ENCODE data around the gene JAK1.

The JAK1 gene

DNA sequence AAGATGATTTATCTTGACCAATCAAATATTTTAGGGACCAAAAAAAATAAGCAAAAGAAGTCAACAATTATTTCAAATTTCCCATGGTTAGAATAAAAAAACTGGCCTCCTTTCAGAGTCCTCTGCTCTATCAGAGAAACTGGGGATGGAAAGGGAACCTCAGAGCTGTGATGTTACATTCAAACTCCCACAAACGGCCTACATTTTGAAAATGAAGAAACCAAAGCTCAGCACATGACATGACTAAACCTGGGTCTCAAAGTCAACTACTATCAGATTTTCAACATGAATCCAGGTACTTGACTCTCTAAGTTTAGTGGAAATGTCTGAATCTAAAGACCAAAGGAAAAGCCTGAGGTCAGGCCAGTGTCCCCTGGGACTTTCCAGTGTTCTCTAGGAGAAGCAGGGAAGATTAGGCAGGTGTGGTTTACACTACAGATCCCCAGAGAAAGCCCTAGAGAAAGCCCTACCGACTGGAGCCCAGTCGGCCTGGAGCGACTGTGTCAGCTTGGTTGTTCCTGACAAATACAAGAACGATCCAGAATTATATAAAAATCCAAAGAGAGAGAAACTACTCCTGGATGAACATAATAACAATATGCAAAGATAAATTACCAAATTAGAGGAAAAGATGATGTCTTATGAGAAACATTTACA lies 24.8 kb downstream of the JAK1 start (continued):
- no peak for TF ChIP-seq PRDM10 (tag by site-specific recombination; IDR thresholded peaks at IDR 0.05)
- TF ChIP-seq ZNF449 (tag by site-specific recombination; IDR thresholded peaks at IDR 0.05): peak; percentile 96
- TF ChIP-seq YY2 (tag by site-specific recombination; IDR thresholded peaks at IDR 0.05): no peak
- no peak for TF ChIP-seq ZNF274 (IDR thresholded peaks at IDR 0.05; ENCODE audit: low read length)
- TF ChIP-seq ZNF274 (tag by site-specific recombination; IDR thresholded peaks at IDR 0.05; ENCODE audit: borderline replicate concordance): no peak
- TF ChIP-seq HOXC10 (CRISPR knock-in tag; IDR thresholded peaks at IDR 0.05): no peak
- TF ChIP-seq MZF1 (tag by site-specific recombination; IDR thresholded peaks at IDR 0.05; ENCODE audit: borderline replicate concordance): peak; percentile 84
- 0 out of 2 replicates have a peak, but pooled peaks have one; percentile 16 for TF ChIP-seq ZNF561 (tag by site-specific recombination; IDR thresholded peaks at IDR 0.05; ENCODE audit: borderline replicate concordance)
- no peak for TF ChIP-seq YY1 (tag by site-specific recombination; IDR thresholded peaks at IDR 0.05)
- peak; percentile 63; the same call in 1 of the 2 replicates for TF ChIP-seq ZNF394 (tag by site-specific recombination; IDR thresholded peaks at IDR 0.05; ENCODE audit: borderline replicate concordance)
- no peak for TF ChIP-seq MYNN (tag by site-specific recombination; IDR thresholded peaks at IDR 0.05; ENCODE audit: borderline replicate concordance)
- TF ChIP-seq ZNF239 (tag by site-specific recombination; IDR thresholded peaks at IDR 0.05): no peak
- no peak for TF ChIP-seq ZNF416 (tag by site-specific recombination; IDR thresholded peaks at IDR 0.05)

DNA sequence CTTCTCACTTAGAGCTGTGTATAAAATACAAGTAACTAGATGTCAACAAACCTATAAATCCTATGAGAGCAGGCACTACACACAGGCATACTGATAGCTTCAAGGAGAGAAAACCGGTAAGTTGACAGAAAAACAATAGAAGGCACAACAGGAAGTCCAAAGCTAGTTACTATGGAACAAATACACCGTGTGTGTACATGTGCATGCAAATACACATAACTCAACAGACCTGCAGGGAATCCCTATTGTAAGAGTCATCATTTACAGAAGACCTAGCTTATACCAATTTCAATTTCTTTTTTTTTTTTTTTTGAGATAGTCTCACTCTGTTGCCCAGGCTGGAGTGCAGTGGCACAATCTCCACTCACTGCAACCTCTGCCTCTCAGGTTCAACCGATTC lies 26.3 kb downstream of the JAK1 start:
- ChIA-PET POLR2A (no interaction called here), CTCF (no interaction called here)
- H3K9me3 ChIP-seq (ENCODE audit: control insufficient read depth, insufficient read depth, low read depth, low read length): no peaks in the 10 kb centered on the region
- no peaks in the 10 kb centered on the region for H3K36me3 ChIP-seq (ENCODE audit: control insufficient read depth in 2 of 2, insufficient read depth in 1 of 2, low read length in 2 of 2)
- H3K27ac ChIP-seq (ENCODE audit: extremely low read depth, low read depth, low read length): no peak overlapping the region
- no peak overlapping the region for H3K4me3 ChIP-seq (ENCODE audit: low read depth, low read length)
- H3K4me1 ChIP-seq (ENCODE audit: control insufficient read depth, insufficient read depth, low read length): peaks cover 10% of the 10 kb centered on the region; the same call in 1 of the 2 replicates
- no peak for TF ChIP-seq PATZ1 (tag by site-specific recombination; IDR thresholded peaks at IDR 0.05)
- TF ChIP-seq ZBTB49 (tag by site-specific recombination; IDR thresholded peaks at IDR 0.05; ENCODE audit: low read depth): no peak
- TF ChIP-seq, protein P1, sequence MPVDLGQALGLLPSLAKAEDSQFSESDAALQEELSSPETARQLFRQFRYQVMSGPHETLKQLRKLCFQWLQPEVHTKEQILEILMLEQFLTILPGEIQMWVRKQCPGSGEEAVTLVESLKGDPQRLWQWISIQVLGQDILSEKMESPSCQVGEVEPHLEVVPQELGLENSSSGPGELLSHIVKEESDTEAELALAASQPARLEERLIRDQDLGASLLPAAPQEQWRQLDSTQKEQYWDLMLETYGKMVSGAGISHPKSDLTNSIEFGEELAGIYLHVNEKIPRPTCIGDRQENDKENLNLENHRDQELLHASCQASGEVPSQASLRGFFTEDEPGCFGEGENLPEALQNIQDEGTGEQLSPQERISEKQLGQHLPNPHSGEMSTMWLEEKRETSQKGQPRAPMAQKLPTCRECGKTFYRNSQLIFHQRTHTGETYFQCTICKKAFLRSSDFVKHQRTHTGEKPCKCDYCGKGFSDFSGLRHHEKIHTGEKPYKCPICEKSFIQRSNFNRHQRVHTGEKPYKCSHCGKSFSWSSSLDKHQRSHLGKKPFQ (tag by site-specific recombination; IDR thresholded peaks at IDR 0.05): no peak
- no peak for TF ChIP-seq GLIS1 (tag by site-specific recombination; IDR thresholded peaks at IDR 0.05)
- no peak for TF ChIP-seq ZNF677 (tag by site-specific recombination; IDR thresholded peaks at IDR 0.05)
- TF ChIP-seq ZNF610 (tag by site-specific recombination; IDR thresholded peaks at IDR 0.05; ENCODE audit: borderline replicate concordance): no peak
- no peak for TF ChIP-seq ZNF530 (tag by site-specific recombination; IDR thresholded peaks at IDR 0.05; ENCODE audit: low read depth)
- no peak for TF ChIP-seq ZNF10 (tag by site-specific recombination; IDR thresholded peaks at IDR 0.05)
- no peak for TF ChIP-seq ZNF350 (tag by site-specific recombination; IDR thresholded peaks at IDR 0.05)
- TF ChIP-seq ZNF776 (tag by site-specific recombination; IDR thresholded peaks at IDR 0.05; ENCODE audit: borderline replicate concordance): no peak
- no peak for TF ChIP-seq HOXC10 (CRISPR knock-in tag; IDR thresholded peaks at IDR 0.05)
- no peak for TF ChIP-seq ZNF132 (tag by site-specific recombination; IDR thresholded peaks at IDR 0.05; ENCODE audit: borderline replicate concordance)

All from HEK293 (cell line).